Activated CD4-positive, CD25-positive, alpha-beta regulatory T cell treated with anti-CD3 and anti-CD28 coated beads, Interleukin-2, amount 50 U/mL, for 24 hours (primary cell): ENCODE results near the gene VAV2.

Source experiments
- ATAC-seq, 2 donors: fragments of 150-1000 bp; cut with Tn5 transposase; one replicate each; pipeline ENCODE4 v1.10.0; 2021; ENCODE audit warnings: mild to moderate bottlenecking in 1 of 2, moderate library complexity in 1 of 2

The VAV2 gene

GRCh38 chr9:133950192-133950591 lies 41.9 kb downstream of the VAV2 start:
- ATAC-seq: no peak

- ATAC-seq: no peak
These were observed 42.5 kb downstream of the VAV2 start for GRCh38 chr9:133949486-133950061.

- ATAC-seq: no peak
These were observed 43.3 kb downstream of the VAV2 start for GRCh38 chr9:133948561-133949485.

- no peak for ATAC-seq
These were observed 44.0 kb downstream of the VAV2 start for GRCh38 chr9:133948131-133948530.

- ATAC-seq: no peak
These were observed 45.2 kb downstream of the VAV2 start for GRCh38 chr9:133946840-133947486.

- ATAC-seq: no peak
These were observed 46.0 kb downstream of the VAV2 start for GRCh38 chr9:133945977-133946753.

- ATAC-seq: peak in 1 of 2 donors; percentile 18
These were observed 46.7 kb downstream of the VAV2 start for GRCh38 chr9:133945314-133945975.

GRCh38 chr9:133944746-133945135 lies 47.4 kb downstream of the VAV2 start:
- no peak for ATAC-seq

- no peak for ATAC-seq
These were observed 48.1 kb downstream of the VAV2 start for GRCh38 chr9:133943781-133944745.

- ATAC-seq: no peak
These were observed 48.9 kb downstream of the VAV2 start for GRCh38 chr9:133943036-133943780.

- ATAC-seq: no peak
These were observed 49.7 kb downstream of the VAV2 start for GRCh38 chr9:133942206-133942975.

- no peak for ATAC-seq
These were observed 52.3 kb downstream of the VAV2 start for GRCh38 chr9:133939845-133940244.

- no peak for ATAC-seq
These were observed 52.8 kb downstream of the VAV2 start for GRCh38 chr9:133939171-133939785.

GRCh38 chr9:133938753-133939152 lies 53.4 kb downstream of the VAV2 start:
- no peak for ATAC-seq

GRCh38 chr9:133938086-133938485 lies 54.0 kb downstream of the VAV2 start:
- no peak for ATAC-seq

- ATAC-seq: no peak
These were observed 55.0 kb downstream of the VAV2 start for GRCh38 chr9:133937120-133937519.

GRCh38 chr9:133935328-133936005 lies 56.7 kb downstream of the VAV2 start:
- no peak for ATAC-seq

- no peak for ATAC-seq
These were observed 57.5 kb downstream of the VAV2 start for GRCh38 chr9:133934482-133935232.
